Right hindlimb (tissue), 1 donor: ENCODE measurements around the gene FAM210A.

ENCODE experiments used
- DNase-seq: peaks from one replicate; pipeline ENCODE4 v3.0.0-alpha.2; 2018

FAM210A gene

DNA sequence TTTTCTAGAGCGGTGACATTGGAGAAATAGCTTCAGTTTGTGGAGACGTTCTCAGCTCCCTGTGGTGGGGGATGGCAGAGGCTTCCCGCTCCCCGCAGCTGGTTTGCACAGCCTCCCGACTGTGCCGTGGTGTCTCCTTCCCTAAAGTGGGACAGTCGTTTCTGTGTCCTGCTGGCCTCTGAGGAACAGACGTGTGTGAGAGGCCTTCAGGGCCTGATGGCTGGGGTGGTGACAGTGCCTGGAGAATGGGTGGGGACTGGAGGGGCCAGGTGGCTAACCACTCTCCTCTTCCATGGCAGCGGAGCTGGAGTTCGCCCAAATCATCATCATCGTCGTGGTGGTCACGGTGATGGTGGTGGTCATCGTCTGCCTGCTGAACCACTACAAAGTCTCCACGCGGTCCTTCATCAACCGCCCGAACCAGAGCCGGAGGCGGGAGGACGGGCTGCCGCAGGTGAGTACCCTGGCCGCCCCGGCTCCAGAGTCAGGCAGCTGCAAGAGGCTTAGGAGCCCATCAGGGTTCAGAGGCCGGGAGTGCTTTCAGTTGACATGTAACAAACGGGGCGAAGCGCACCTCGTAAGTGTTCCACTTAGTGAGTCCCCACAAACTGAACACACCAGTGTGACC, 105.4 kb downstream of the FAM210A start:
- no peak for DNase-seq

DNA sequence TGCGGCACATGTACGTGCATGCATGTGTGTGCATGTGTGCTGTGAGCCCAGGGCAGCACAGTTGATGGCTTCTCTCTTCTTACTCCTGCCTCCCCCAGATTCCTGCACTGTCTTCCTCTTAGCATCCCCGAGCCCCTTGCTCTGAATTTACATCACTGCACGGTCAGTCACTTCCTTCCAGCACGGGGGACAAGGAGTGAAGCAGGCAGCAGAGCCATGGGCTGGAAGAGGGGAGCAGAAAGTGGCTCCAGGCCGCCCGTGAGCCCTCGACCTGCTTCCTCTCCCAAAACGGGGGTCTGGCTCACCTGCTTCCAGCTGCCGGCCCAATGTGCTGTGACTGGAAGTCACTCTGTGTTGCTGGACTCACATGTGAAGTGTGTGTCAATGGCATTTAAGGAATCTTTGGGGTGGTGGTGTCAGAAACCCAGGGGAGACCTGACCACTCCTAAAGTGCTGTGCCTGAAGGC, 106.1 kb downstream of the FAM210A start:
- no peak for DNase-seq

GRCh38 chr18:13619505-13620205, 106.7 kb downstream of the FAM210A start:
- DNase-seq: peak; percentile 18

- peak; percentile 14 for DNase-seq
Measured at GRCh38 chr18:13618760-13619438, 107.5 kb downstream of the FAM210A start.

DNA sequence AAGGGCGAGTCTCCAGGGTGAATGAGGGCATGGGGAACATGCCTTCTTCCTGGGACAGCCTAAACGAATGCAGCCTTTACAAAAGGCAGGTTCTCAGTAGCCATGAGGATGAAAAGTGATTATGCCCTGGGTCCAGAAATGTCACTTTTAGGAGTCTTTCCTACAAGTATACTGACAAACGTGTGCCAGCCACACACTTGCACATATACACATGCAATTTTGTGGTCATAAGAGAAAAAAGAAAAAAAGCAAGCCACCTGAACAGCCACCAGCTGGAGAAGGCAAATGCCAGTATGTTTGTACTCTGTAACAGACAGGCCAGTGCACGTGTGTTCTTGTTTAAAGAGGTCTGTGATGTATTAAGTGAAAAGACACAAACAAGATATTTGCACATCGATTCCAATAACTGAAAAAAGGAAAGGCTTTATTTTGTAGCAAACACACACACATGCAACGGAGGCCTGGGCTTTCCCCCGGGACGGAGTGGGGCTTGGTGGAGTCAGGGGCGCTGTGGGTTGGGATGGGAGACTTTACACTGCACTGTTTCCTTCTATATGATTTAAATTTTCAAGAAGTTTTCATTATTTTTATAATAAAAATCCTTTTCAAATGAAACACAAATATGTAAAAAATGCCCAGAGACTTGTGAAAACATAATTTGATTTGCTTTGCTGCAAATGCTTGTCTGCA, 108.4 kb downstream of the FAM210A start:
- no peak for DNase-seq

DNA sequence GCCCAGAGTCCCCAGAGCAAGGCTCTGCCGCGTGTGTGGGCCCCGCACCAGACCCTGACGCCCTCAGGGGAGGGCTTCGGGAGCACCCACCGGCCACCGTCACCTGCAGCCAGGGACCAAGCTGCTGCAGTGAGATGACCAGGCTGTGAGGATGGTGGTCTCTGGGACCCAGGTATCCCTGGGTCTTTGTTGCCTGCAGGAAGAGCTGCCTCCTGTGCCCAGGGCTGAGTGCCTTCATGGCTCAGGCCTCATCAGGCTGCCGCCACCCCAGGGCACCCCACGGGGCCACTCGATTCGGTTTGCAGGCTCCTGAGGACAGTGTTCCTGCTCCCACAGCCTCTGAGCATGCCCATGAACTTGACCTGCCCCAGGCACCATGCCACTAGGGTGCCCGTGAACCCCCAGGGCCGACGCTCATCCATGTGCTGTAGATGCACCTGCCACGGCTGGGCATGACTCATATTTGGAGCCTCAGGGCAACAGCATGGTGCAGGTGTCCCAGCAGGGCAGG, 109.8 kb downstream of the FAM210A start:
- no peak for DNase-seq

- peak; percentile 13 for DNase-seq
Measured at GRCh38 chr18:13616041-13616440, 110.3 kb downstream of the FAM210A start.

GRCh38 chr18:13615432-13615861, 110.9 kb downstream of the FAM210A start:
- DNase-seq: no peak

DNA sequence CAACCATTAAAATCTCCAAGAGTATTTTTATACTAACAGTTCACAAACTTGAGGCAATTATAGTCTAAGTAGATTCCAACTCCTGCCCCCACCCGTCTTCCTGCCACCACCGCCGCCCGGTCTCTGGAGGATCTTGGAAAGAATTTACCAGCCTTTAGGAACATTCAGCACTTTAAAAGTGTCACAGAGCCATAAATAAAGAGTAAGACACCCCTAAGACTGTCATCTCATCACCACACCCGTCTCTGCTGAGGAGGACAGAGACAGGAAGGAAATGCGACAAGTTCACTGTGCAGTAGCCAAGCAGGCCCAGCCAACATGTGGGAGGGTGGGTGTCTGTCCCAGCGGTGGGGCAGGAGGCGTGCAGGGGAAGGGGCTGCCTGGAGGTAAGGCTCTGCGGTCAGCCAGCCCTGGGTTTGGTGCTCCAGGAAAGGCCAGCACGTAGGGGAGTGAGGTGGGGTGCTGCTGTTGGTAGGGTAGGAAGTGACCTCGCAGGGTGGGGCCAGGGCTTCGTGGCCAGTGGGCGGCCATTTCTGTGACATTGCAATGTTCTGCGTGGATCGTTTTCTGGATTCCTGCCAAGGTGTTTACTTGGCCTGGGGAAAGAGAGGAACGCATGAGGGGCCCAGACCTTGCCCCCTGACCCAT, 111.6 kb downstream of the FAM210A start:
- DNase-seq: peak; percentile 42

- DNase-seq: no peak
Measured at GRCh38 chr18:13613591-13614501, 112.5 kb downstream of the FAM210A start.
